Measurements from ENCODE around the gene HOXC6.

- no peak for TF ChIP-seq CTCF (IDR thresholded peaks at IDR 0.05)
- TF ChIP-seq EZH2phosphoT487 (IDR thresholded peaks at IDR 0.05) = no peak
These were observed 10.7 kb downstream of the HOXC6 start for GRCh38 chr12:54038871-54039414.
